HepG2 (cell line): ENCODE results near the gene MUC4. TPM values are rescaled to one million over a fixed set of nuclear protein-coding genes. Genes with fewer than 3 reads are reported as not detected.

Experiments
- CEBPB ChIP-seq: IDR thresholded peaks from 2 replicates; pipeline ENCODE4 v1.6.1; 2011; ENCODE audit warnings: low read depth, low read length, improper control_type of control experiment, borderline replicate concordance
- EP300 ChIP-seq, 3 experiments: sonication (generic) in 1 of 3; formaldehyde crosslinking in 1 of 3; IDR thresholded peaks; 2 replicates each; pipeline versions ENCODE4 v1.5.1 to v1.6.1; 2011 to 2020; ENCODE audit warnings: low read depth in 2 of 3, low read length in 2 of 3, borderline replicate concordance in 1 of 3, improper control_type of control experiment in 1 of 3, mild to moderate bottlenecking in 1 of 3, missing genetic modification reagents in 1 of 3, moderate library complexity in 1 of 3
- ERF ChIP-seq: IDR thresholded peaks from 2 replicates; pipeline ENCODE4 v1.6.1; 2018; ENCODE audit warnings: missing biosample characterization, missing genetic modification reagents
- FOXA1 ChIP-seq, 2 experiments: fragments of 450-650 bp in 1 of 2; sonication (generic) in 1 of 2; formaldehyde crosslinking in 1 of 2; IDR thresholded peaks; 2 replicates each; pipeline versions ENCODE4 v1.4.0 to v1.6.1; 2016 to 2020; ENCODE audit warnings: missing genetic modification reagents in 1 of 2
- ZMYM4 ChIP-seq: sonication (generic); formaldehyde crosslinking; IDR thresholded peaks from 2 replicates; pipeline ENCODE4 v1.8.1; 2023; ENCODE audit warnings: mild to moderate bottlenecking, missing genetic modification reagents
- ZNF572 ChIP-seq: sonication (generic); formaldehyde crosslinking; IDR thresholded peaks from 2 replicates; pipeline ENCODE4 v1.5.1; 2020; ENCODE audit warnings: mild to moderate bottlenecking, missing genetic modification reagents
- polyA plus RNA-seq, 8 experiments: library from polyadenylated mRNA; depleted of rRNA in 3 of 8; stranded (reverse) in 7 of 8; unstranded in 1 of 8; fragments of >200 nt; fragmentation: Illumina TruSeq in 4 of 8; extraction: Trizol in 4 of 8; gene quantifications; 2 replicates each; pipeline versions ENCODE4 v1.2.1 to v1.2.3, GENCODE V29; 2011 to 2016; ENCODE audit warnings: low read depth in 4 of 8, missing spikeins in 1 of 8, mixed read lengths in 1 of 8; ENCODE audit not compliant: insufficient read depth in 1 of 8
- total RNA-seq, 5 experiments: library from RNA; depleted of rRNA; stranded (reverse); fragments of >200 nt; fragmentation: Illumina TruSeq; extraction: Trizol; gene quantifications; 2 replicates each; pipeline ENCODE4 v1.2.3, GENCODE V29; 2016; ENCODE audit warnings: low read depth in 1 of 5
- TF ChIP-seq, protein P1 (sequence below): sonication (generic); formaldehyde crosslinking; IDR thresholded peaks from 2 replicates; pipeline ENCODE4 v1.5.0; 2020; ENCODE audit warnings: mild to moderate bottlenecking, missing genetic modification reagents, borderline replicate concordance
- TF ChIP-seq, protein P2 (sequence below): IDR thresholded peaks from 2 replicates; pipeline ENCODE4 v1.6.1; 2016; ENCODE audit warnings: missing biosample characterization, missing genetic modification reagents, low read depth
- TF ChIP-seq, protein P3 (sequence below): sonication (generic); formaldehyde crosslinking; IDR thresholded peaks from 2 replicates; pipeline ENCODE4 v1.4.0; 2020; ENCODE audit warnings: low read depth, mild to moderate bottlenecking, missing genetic modification reagents
- TF ChIP-seq, protein P4 (sequence below), 2 experiments: sonication (generic) in 1 of 2; formaldehyde crosslinking in 1 of 2; IDR thresholded peaks; 2 replicates each; pipeline versions ENCODE4 v1.4.0 to v1.6.1; 2018 to 2020; ENCODE audit warnings: missing genetic modification reagents in 2 of 2, borderline replicate concordance in 1 of 2, low read depth in 1 of 2, mild to moderate bottlenecking in 1 of 2, missing biosample characterization in 1 of 2

The MUC4 gene
- total and polyA plus RNA-seq, 2 of the 13 experiments (the other 11 are each of a cell fraction or from before 2014, with no cell fraction given) = not detected

DNA sequence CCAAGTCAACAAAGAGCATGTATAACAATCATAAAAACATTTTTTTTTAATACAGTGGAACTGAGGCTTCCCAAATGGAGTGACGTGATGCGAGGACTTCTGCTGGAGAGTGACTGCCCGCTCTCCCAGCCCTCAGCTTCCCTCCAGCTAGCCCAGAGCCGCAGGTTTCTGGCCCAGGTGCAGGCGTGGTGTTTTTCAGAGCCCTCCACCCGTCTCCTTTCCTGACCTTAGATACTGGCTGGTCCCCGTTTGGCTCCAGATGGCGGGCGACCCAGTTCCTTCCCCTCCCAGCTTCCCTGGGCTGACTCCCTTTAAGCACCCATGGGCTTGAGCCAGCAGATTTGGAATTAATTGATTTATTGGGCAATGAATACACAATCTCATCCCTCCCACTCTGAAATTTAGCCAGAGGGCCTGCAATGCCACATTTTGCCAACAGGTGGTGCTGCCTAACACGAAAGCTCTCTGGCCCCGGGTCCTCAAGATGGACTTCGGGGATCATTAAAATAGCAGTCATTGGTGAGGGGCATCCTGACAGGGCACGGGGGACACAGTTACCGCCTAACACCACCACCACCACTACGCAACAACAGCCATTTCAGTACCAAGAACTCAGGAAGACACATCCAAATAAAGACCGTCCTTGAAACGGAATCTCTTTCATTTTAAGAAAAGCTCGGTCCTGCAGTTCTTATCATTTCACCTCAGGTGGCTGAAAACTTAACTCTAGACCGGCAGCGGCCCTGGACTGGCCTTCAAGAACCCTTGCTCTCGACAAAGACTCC lies 47.5 kb upstream of the MUC4 start (continued):
- TF ChIP-seq, protein P1, sequence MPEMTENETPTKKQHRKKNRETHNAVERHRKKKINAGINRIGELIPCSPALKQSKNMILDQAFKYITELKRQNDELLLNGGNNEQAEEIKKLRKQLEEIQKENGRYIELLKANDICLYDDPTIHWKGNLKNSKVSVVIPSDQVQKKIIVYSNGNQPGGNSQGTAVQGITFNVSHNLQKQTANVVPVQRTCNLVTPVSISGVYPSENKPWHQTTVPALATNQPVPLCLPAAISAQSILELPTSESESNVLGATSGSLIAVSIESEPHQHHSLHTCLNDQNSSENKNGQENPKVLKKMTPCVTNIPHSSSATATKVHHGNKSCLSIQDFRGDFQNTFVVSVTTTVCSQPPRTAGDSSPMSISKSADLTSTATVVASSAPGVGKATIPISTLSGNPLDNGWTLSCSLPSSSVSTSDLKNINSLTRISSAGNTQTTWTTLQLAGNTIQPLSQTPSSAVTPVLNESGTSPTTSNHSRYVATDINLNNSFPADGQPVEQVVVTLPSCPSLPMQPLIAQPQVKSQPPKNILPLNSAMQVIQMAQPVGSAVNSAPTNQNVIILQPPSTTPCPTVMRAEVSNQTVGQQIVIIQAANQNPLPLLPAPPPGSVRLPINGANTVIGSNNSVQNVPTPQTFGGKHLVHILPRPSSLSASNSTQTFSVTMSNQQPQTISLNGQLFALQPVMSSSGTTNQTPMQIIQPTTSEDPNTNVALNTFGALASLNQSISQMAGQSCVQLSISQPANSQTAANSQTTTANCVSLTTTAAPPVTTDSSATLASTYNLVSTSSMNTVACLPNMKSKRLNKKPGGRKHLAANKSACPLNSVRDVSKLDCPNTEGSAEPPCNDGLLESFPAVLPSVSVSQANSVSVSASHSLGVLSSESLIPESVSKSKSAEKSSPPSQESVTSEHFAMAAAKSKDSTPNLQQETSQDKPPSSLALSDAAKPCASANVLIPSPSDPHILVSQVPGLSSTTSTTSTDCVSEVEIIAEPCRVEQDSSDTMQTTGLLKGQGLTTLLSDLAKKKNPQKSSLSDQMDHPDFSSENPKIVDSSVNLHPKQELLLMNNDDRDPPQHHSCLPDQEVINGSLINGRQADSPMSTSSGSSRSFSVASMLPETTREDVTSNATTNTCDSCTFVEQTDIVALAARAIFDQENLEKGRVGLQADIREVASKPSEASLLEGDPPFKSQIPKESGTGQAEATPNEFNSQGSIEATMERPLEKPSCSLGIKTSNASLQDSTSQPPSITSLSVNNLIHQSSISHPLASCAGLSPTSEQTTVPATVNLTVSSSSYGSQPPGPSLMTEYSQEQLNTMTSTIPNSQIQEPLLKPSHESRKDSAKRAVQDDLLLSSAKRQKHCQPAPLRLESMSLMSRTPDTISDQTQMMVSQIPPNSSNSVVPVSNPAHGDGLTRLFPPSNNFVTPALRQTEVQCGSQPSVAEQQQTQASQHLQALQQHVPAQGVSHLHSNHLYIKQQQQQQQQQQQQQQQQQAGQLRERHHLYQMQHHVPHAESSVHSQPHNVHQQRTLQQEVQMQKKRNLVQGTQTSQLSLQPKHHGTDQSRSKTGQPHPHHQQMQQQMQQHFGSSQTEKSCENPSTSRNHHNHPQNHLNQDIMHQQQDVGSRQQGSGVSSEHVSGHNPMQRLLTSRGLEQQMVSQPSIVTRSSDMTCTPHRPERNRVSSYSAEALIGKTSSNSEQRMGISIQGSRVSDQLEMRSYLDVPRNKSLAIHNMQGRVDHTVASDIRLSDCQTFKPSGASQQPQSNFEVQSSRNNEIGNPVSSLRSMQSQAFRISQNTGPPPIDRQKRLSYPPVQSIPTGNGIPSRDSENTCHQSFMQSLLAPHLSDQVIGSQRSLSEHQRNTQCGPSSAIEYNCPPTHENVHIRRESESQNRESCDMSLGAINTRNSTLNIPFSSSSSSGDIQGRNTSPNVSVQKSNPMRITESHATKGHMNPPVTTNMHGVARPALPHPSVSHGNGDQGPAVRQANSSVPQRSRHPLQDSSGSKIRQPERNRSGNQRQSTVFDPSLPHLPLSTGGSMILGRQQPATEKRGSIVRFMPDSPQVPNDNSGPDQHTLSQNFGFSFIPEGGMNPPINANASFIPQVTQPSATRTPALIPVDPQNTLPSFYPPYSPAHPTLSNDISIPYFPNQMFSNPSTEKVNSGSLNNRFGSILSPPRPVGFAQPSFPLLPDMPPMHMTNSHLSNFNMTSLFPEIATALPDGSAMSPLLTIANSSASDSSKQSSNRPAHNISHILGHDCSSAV (CRISPR knock-in tag) = no peak
- TF ChIP-seq ZMYM4 (no peak), ZNF572 (CRISPR knock-in tag) (no peak), EP300 (IDR thresholded peaks at IDR 0.05; ENCODE audit: low read depth in 2 of 2, low read length in 2 of 2) (no peak), EP300 (CRISPR knock-in tag; IDR thresholded peaks at IDR 0.05; ENCODE audit: borderline replicate concordance) (no peak), FOXA1 (IDR thresholded peaks at IDR 0.05) (no peak), FOXA1 (CRISPR knock-in tag; IDR thresholded peaks at IDR 0.05) (no peak), ERF (0 out of 2 replicates have a peak, but pooled peaks have one; percentile 19), CEBPB (0 out of 2 replicates have a peak, but pooled peaks have one; percentile 32)
- TF ChIP-seq, protein P2, sequence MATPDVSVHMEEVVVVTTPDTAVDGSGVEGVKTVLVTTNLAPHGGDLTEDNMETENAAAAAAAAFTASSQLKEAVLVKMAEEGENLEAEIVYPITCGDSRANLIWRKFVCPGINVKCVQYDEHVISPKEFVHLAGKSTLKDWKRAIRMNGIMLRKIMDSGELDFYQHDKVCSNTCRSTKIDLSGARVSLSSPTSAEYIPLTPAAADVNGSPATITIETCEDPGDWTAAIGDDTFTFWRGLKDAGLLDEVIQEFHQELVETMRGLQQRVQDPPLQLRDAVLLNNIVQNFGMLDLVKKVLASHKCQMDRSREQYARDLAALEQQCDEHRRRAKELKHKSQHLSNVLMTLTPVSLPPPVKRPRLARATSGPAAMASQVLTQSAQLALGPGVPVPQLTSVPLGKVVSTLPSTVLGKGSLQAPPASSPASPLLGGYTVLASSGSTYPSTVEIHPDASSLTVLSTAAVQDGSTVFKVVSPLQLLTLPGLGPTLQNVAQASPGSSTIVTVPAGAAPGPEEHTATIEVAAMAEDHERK (CRISPR knock-in tag) = no peak
- TF ChIP-seq, protein P3, sequence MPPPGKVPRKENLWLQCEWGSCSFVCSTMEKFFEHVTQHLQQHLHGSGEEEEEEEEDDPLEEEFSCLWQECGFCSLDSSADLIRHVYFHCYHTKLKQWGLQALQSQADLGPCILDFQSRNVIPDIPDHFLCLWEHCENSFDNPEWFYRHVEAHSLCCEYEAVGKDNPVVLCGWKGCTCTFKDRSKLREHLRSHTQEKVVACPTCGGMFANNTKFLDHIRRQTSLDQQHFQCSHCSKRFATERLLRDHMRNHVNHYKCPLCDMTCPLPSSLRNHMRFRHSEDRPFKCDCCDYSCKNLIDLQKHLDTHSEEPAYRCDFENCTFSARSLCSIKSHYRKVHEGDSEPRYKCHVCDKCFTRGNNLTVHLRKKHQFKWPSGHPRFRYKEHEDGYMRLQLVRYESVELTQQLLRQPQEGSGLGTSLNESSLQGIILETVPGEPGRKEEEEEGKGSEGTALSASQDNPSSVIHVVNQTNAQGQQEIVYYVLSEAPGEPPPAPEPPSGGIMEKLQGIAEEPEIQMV = no peak
- TF ChIP-seq, protein P4, sequence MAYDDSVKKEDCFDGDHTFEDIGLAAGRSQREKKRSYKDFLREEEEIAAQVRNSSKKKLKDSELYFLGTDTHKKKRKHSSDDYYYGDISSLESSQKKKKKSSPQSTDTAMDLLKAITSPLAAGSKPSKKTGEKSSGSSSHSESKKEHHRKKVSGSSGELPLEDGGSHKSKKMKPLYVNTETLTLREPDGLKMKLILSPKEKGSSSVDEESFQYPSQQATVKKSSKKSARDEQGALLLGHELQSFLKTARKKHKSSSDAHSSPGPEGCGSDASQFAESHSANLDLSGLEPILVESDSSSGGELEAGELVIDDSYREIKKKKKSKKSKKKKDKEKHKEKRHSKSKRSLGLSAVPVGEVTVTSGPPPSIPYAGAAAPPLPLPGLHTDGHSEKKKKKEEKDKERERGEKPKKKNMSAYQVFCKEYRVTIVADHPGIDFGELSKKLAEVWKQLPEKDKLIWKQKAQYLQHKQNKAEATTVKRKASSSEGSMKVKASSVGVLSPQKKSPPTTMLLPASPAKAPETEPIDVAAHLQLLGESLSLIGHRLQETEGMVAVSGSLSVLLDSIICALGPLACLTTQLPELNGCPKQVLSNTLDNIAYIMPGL (CRISPR knock-in tag; IDR thresholded peaks at IDR 0.05; ENCODE audit: borderline replicate concordance in 1 of 2, low read depth in 1 of 2) = peak; percentile 29 to 57; a peak in 1 of 4 replicates
